ENCODE data around the gene NME4.
"Not testable (repeated sequence)": the region's sequence is repeated elsewhere in the genome, so short reads cannot be mapped to it uniquely, and the experiment has no call there.

The NME4 gene

DNA sequence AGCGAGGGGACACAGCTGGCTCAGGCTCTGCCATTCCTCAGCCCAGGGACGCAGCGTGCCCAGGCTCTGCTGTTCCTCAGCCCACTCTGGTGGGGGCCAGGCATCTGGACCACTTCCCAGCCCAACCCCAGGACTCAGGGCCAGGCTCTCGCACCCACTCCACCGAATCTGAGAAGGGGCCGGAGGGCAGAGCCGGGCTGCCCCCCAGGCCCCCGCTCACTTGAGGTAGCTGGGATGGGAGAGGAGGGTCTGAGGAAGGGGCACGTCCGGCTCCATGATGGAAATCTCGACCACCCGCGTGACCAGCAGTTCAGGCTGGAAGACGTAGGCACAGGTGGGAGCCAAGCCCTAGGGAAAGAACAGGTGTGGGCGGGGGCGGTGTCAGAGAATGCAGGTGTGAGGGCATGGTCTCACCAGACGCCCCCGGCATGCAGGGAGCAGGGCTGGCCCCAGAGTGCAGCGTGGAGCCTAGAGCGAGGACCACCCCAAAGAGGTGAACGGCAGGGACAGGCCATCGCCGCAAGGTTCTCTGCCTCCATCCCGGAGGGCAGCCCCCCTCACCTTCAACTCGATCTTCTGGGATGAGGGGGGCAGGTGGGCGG lies 20.1 kb upstream of the NME4 start:
- no peak for DNase-seq (ENCODE audit: low read depth, low spot score)

GRCh38 chr16:377419-377951 lies 19.5 kb upstream of the NME4 start:
- DNase-seq (ENCODE audit: low read depth, low spot score): no peak

GRCh38 chr16:378113-378820 lies 18.7 kb upstream of the NME4 start:
- not testable (repeated sequence) for DNase-seq (ENCODE audit: low read depth, low spot score)

GRCh38 chr16:378821-379182 lies 18.2 kb upstream of the NME4 start:
- DNase-seq (ENCODE audit: low read depth, low spot score): no peak

- DNase-seq (ENCODE audit: low read depth, low spot score): peak; percentile 83
These were observed 17.6 kb upstream of the NME4 start for GRCh38 chr16:379183-379960.

DNA sequence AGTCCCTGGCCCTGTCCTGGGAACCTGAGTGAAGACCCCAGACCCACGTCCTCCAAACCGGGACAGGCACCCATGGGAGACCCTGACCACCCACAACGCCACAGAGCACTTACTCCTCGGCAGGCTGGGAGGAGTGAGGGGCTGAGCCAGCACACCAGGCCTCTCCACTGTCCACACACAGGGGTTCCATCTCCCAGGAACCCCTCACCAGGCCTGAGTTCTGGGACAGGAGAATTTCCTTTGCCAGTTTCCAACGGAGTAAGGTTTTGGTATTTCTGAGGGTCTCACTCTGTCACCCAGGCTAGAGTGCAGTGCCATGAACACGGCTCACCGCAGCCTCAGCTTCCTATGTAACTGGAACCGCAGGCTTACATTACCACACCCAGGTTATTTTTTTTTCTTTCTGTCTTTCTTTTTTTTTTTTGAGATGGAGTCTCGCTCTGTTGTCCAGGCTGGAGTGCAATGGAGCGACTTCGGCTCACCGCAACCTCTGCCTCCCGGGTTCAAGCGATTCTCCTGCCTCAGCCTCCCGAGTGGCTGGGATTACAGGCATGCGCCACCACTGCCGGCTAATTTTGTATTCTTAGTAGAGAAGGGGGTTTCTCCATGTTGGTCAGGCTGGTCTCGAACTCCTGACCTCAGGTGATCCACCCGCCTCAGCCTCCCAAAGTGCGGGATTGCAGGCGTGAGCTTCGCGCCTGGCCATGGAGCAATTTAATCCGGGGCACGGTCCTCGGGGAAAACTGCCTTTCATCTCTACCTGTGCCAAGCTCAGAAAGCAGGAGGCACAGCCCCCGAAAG lies 16.8 kb upstream of the NME4 start:
- DNase-seq (ENCODE audit: low read depth, low spot score): no peak

DNA sequence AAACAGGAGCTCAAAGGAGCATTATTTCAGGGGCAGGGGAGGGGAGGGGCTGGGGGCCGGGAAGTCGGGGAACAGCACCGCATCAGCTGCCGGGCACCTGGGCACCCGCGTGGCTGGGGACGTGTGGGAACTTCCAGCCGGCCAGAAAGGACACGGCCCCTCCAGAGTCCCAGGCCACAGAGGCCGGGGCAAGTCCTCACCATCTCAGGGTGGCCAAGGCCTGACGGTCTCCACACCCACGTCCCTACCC lies 16.3 kb upstream of the NME4 start:
- DNase-seq (ENCODE audit: low read depth, low spot score): no peak

DNA sequence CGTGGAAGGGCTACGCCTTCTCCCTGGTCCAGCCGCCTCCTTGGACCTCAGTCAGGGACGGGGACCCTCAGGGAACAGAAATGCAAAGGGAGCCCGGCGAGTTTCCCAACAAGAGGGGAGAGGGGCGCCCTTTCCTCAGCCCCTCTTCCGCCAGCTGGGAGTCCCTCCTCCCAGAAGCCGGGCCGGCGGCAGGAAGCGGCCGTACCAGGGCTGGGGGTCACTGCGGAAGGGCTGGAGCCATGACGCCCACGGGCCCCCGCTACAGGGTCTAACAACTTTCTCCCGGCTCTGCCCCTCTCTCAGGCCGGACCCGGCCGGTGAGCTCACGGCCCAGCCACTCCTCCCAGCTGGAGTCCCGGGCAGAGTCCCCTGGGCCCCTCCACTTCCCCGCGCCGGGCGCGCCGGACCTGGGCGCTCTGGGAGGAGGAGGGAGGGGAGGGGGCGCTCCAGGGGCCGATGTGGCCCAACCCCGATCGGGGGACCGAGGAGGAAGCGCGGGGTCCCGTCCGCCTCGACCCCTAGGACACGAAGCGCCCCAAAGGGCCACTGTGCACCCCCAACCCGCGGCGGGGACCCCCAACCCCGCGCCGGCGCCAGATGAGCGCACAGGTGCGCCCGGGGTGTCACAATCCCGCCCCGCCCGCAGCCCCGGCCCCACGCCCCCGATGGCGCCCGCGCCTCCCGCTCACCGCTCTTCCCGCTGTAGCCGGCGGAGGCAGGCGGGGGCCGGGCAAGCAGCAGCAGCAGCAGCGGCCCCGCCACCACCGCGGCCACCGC lies 15.8 kb upstream of the NME4 start:
- peak; percentile 43 for DNase-seq (ENCODE audit: low read depth, low spot score)

GRCh38 chr16:381789-382717 lies 14.9 kb upstream of the NME4 start, which contains the start of gene PGAP6:
Gene PGAP6, minus strand, starts transcription at chr16:381978. Its CDS starts 157 bp downstream, at chr16:381821.
- no peak for DNase-seq (ENCODE audit: low read depth, low spot score)

GRCh38 chr16:383326-384051 lies 13.5 kb upstream of the NME4 start:
- peak; percentile 86 for DNase-seq (ENCODE audit: low read depth, low spot score)

GRCh38 chr16:386641-387156 lies 10.3 kb upstream of the NME4 start:
- peak; percentile 67 for DNase-seq (ENCODE audit: low read depth, low spot score)

DNA sequence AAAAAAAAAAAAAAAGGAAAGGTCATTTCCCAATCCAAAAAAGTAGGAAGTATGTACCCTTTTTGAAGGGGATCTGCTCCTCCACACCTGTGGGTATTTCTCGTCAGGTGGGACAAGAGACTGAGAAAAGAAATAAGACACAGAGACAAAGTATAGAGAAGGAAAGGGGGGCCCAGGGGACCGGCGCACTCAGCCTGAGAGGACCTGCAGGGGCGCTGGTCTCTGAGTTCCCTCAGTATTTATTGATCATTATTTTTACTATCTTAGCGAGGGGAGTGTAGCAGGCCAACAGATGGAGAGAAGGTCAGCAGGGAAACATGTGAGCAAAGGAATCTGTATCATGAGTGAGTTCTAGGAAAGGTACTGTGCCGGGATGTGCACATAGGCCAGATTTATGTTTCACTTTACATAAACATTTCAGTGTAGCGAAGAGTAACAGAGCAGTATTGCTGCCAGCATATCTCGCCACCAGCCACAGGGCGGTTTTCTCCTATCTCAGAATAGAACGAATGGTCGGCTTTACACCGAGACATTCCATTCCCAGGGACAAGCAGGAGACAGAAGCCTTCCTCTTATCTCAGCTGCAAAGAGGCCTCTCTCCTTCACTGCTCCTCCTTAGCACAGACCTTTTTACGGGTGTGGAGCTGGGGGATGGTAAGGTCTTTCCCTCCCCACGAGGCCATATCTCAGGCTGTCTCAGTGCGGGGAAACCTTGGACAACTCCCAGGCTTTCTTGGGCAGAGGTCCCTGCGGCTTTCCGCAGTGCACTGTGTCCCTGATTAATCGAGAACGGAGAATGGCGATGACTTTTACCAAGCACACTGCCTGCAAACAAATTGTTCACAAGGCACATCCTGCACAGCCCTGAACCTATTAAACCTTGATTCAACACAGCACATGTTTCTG lies 9.0 kb upstream of the NME4 start:
- peak; percentile 61 for DNase-seq (ENCODE audit: low read depth, low spot score)

DNA sequence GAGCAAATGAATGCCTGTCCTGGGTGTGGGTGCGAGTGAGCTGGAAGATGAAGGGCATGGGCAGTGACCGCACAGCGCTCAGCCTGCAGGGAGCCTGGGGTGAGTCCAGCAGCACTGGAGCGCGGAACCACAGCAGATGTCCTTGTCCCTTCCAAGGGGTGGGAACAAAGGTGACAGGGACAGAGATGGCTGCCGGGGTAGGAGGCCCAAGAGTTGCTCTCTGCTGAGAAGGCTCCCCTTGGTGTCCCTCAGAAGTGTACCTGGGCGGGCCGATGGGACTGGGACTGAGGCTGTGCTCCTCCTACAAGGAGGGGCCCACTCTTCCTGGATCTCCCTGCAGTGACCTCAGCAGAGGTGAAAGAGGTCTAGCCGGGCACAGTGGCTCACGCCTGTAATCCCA lies 7.6 kb upstream of the NME4 start:
- no peak for DNase-seq (ENCODE audit: low read depth, low spot score)

DNA sequence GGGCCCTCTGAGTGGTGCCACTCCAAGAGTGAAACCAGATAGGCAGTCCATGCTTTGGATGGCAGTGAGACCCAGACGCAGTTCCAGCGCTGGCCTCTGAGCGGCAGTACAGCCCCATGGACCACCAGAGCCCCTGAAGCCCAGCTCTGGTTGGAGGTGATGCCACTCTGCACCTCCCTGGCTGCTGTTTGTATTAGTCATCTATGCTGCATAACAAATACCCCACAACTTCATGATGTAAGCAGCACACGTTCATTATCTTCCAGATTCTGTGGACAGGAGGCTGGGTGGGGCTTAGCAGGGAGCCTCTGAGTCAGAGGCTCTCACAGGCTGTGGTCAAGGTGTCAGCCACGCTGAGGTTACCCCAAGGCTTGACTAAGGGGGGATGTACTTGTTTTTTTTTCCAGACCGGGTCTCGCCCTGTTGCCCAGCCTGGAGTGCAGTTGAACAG lies 5.1 kb upstream of the NME4 start:
- DNase-seq (ENCODE audit: low read depth, low spot score): peak; percentile 93

GRCh38 chr16:392450-393030 lies 4.5 kb upstream of the NME4 start:
- DNase-seq (ENCODE audit: low read depth, low spot score): no peak

GRCh38 chr16:396199-396598 lies 800 bp upstream of the NME4 start:
- DNase-seq (ENCODE audit: low read depth, low spot score): no peak

- DNase-seq (ENCODE audit: low read depth, low spot score): peak; percentile 59
These were observed 394 bp upstream of the NME4 start for GRCh38 chr16:396605-397004.

All from ELF-1 (cell line).